Measurements from ENCODE around the gene TRPM4. TPM values are rescaled to one million over a fixed set of nuclear protein-coding genes. Genes with fewer than 3 reads are reported as not detected.

Gene TRPM4
- total and polyA plus RNA-seq, 2 of the 8 experiments (the other 6 are each of a cell fraction or from before 2014, with no cell fraction given), result 11.3 to 13.3 TPM

DNA sequence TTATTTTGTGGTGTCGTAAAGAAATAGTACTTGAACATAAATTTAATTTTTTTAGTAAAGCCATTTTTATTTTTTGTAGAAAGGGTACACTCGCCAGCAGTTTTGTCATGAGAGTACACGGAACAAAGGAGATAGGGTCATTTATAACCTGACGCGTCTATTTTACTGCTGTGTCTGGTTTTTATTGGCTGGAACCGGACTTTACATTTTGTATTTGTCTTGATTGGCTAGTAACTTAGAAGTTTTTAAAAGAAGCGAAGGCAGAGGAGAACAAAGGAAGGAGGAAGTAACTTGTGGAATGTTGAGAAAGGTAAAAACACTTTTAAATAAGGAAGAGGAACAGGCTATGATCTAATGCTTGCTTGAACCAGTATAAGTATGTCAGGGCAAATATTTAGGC, 43.5 kb downstream of the TRPM4 start:
- Histone ChIP-seq H3K36me3 (ENCODE audit: control insufficient read depth in 2 of 4, insufficient read depth in 4 of 4, low read length in 3 of 4) (peaks cover 0 to 4% (median 0%) of the 10 kb centered on the region in 4 experiments; a peak in 2 of 8 replicates), H3K27ac (ENCODE audit: low read depth, low read length) (no peak overlapping the region), H3K14ac (ENCODE audit: insufficient read length) (no peak overlapping the region), H3K4ac (replicated peaks; ENCODE audit: insufficient read length, low read depth, low read length) (no peak overlapping the region), H3K9ac (replicated peaks in 1 of 4; ENCODE audit: extremely low read depth in 1 of 4, low read depth in 3 of 4, low read length in 3 of 4) (no peak overlapping the region), H3K9me3 (ENCODE audit: insufficient read depth in 2 of 2, low read depth in 1 of 2, low read length in 1 of 2) (peaks cover 0 to 3% of the 10 kb centered on the region in 2 experiments; a peak in 1 of 4 replicates), H3K23me2 (ENCODE audit: low read depth, low read length) (no peaks in the 10 kb centered on the region), H2BK12ac (ENCODE audit: low read depth, low read length) (no peak overlapping the region), H3K23ac (ENCODE audit: insufficient read length) (no peak overlapping the region), H3K79me2 (ENCODE audit: control insufficient read depth in 1 of 2, insufficient read depth in 2 of 2, low read length in 2 of 2) (no peaks in the 10 kb centered on the region), H3K27me3 (replicated peaks in 1 of 4; ENCODE audit: control insufficient read depth in 3 of 4, extremely low read depth in 1 of 4, insufficient read depth in 3 of 4, low read length in 3 of 4) (no peaks in the 10 kb centered on the region), H4K20me1 (replicated peaks in 1 of 2; ENCODE audit: control insufficient read depth in 1 of 2, insufficient read depth in 2 of 2, low read length in 2 of 2) (peaks cover 0 to 2% of the 10 kb centered on the region in 2 experiments), H2BK120ac (replicated peaks; ENCODE audit: low read depth, low read length) (no peak overlapping the region), H3K4me3 (ENCODE audit: extremely low read depth in 1 of 4, insufficient read depth in 2 of 4, low read depth in 3 of 4, low read length in 4 of 4) (no peak overlapping the region), H4K5ac (ENCODE audit: insufficient read length, low read depth, low read length) (no peak overlapping the region), H3K18ac (ENCODE audit: extremely low read depth, low read length) (no peak overlapping the region), H2BK5ac (ENCODE audit: low read depth, low read length) (no peak overlapping the region), H4K91ac (replicated peaks; ENCODE audit: insufficient read length, low read length) (no peak overlapping the region), H3K56ac (replicated peaks; ENCODE audit: insufficient read length, low read depth, low read length) (no peak overlapping the region), H2AFZ (ENCODE audit: low read length) (no peak overlapping the region), H2BK15ac (ENCODE audit: low read length) (no peak overlapping the region), H3K4me1 (replicated peaks in 1 of 4; ENCODE audit: control insufficient read depth in 3 of 4, insufficient read depth in 4 of 4, low read length in 3 of 4) (no peaks in the 10 kb centered on the region), H4K8ac (ENCODE audit: extremely low read depth, insufficient read depth, low read length) (no peak overlapping the region), H3K79me1 (ENCODE audit: low read depth, low read length) (no peaks in the 10 kb centered on the region), H2BK20ac (ENCODE audit: low read length) (no peak overlapping the region), H3K4me2 (ENCODE audit: insufficient read depth in 1 of 2, low read depth in 2 of 2, low read length in 2 of 2) (no peak overlapping the region), H2AK5ac (ENCODE audit: low read depth, low read length) (no peak overlapping the region)
- POLR2A ChIA-PET (ENCODE audit: partially characterized antibody), result no interaction called here
- 92% methylated on average over 7 of the region's 7 CpGs; no CpG with 5 or more reads in 1 of the 2 experiments for WGBS, 2 experiments (ENCODE audit: extremely low coverage in 1 of 2, insufficient coverage in 1 of 2, insufficient read length in 1 of 2, insufficient replicate concordance in 2 of 2, low coverage in 1 of 2, low lambda C conversion rate in 2 of 2, missing lambda C conversion rate in 1 of 2)
- no peak for TF ChIP-seq HDAC6 (IDR thresholded peaks at IDR 0.05; ENCODE audit: low read depth, low read length)
- TF ChIP-seq GTF2F1 (IDR thresholded peaks at IDR 0.05; ENCODE audit: borderline replicate concordance, low read depth, low read length), result no peak
- no peak for TF ChIP-seq EP300 (IDR thresholded peaks at IDR 0.05; ENCODE audit: borderline replicate concordance in 1 of 2, low read depth in 2 of 2, low read length in 2 of 2)
- no peak for TF ChIP-seq SP1 (IDR thresholded peaks at IDR 0.05; ENCODE audit: low read depth, low read length)
- no peak for TF ChIP-seq RXRA (IDR thresholded peaks at IDR 0.05; ENCODE audit: insufficient read depth, low read depth, low read length)
- no peak for TF ChIP-seq SP2 (IDR thresholded peaks at IDR 0.05; ENCODE audit: low read length)
- no peak for TF ChIP-seq BACH1 (IDR thresholded peaks at IDR 0.05; ENCODE audit: low read length)
- TF ChIP-seq SIRT6 (IDR thresholded peaks at IDR 0.05; ENCODE audit: low read length), result no peak
- DNase-seq (ENCODE audit: low read depth in 1 of 2, low spot score in 2 of 2) (no peak), FAIRE-seq (no peak)
- CTCF ChIA-PET (ENCODE audit: partially characterized antibody), result interaction anchor here (0.6 to 1.3 kb wide), 3 partner anchors 13 to 113 kb away, joined by 3 to 4 read pairs (median 4); no protein-coding TSS in a partner anchor
